HEK293 (cell line): ENCODE results near the gene RTCA.
"Not testable (repeated sequence)": the region's sequence is repeated elsewhere in the genome, so short reads cannot be mapped to it uniquely, and the experiment has no call there.

ENCODE experiments used
- GLI4 ChIP-seq: fragments of 450-650 bp; formaldehyde crosslinking; IDR thresholded peaks from 2 replicates; pipeline ENCODE4 v1.5.1; 2016; ENCODE audit warnings: missing biosample characterization, missing genetic modification characterization
- KLF1 ChIP-seq: fragments of 450-650 bp; formaldehyde crosslinking; IDR thresholded peaks from 2 replicates; pipeline ENCODE4 v1.5.1; 2016; ENCODE audit warnings: missing biosample characterization, missing genetic modification characterization
- MEIS1 ChIP-seq: sonication (generic); formaldehyde crosslinking; IDR thresholded peaks from 2 replicates; pipeline ENCODE4 v1.8.1; 2022; ENCODE audit warnings: missing genetic modification reagents, mild to moderate bottlenecking, borderline replicate concordance
- YY1 ChIP-seq: fragments of 450-650 bp; formaldehyde crosslinking; IDR thresholded peaks from 2 replicates; pipeline ENCODE4 v1.5.1; 2018; ENCODE audit warnings: missing biosample characterization, missing genetic modification characterization
- ZFP3 ChIP-seq: fragments of 450-650 bp; formaldehyde crosslinking; IDR thresholded peaks from 2 replicates; pipeline ENCODE4 v1.5.1; 2016; ENCODE audit warnings: low read depth, missing biosample characterization, missing genetic modification characterization
- ZNF266 ChIP-seq: fragments of 450-650 bp; formaldehyde crosslinking; IDR thresholded peaks from 2 replicates; pipeline ENCODE4 v1.5.1; 2016; ENCODE audit warnings: missing biosample characterization, missing genetic modification characterization, low read depth
- ZNF292 ChIP-seq: fragments of 450-650 bp; formaldehyde crosslinking; IDR thresholded peaks from 2 replicates; pipeline ENCODE4 v1.5.1; 2016; ENCODE audit warnings: low read depth, missing biosample characterization, missing genetic modification characterization, borderline replicate concordance
- ZNF670 ChIP-seq: fragments of 450-650 bp; formaldehyde crosslinking; IDR thresholded peaks from 2 replicates; pipeline ENCODE4 v1.5.1; 2016; ENCODE audit warnings: missing biosample characterization, missing genetic modification characterization, low read depth
- ZNF768 ChIP-seq: fragments of 450-650 bp; formaldehyde crosslinking; IDR thresholded peaks from 2 replicates; pipeline ENCODE4 v1.5.1; 2018; ENCODE audit warnings: missing biosample characterization, mild to moderate bottlenecking, missing genetic modification characterization
- ZSCAN16 ChIP-seq: fragments of 450-650 bp; formaldehyde crosslinking; IDR thresholded peaks from 2 replicates; pipeline ENCODE4 v1.5.1; 2016; ENCODE audit warnings: missing biosample characterization, missing genetic modification characterization
- TF ChIP-seq, protein P1 (sequence below): fragments of 450-650 bp; formaldehyde crosslinking; IDR thresholded peaks from 2 replicates; pipeline ENCODE4 v1.5.1; 2016; ENCODE audit warnings: missing biosample characterization, missing genetic modification characterization
- TF ChIP-seq, protein P2 (sequence below): sonication (generic); formaldehyde crosslinking; IDR thresholded peaks from 2 replicates; pipeline ENCODE4 v1.8.1; 2022; ENCODE audit warnings: mild to moderate bottlenecking, moderate library complexity, missing genetic modification reagents

- TF ChIP-seq, protein P1, sequence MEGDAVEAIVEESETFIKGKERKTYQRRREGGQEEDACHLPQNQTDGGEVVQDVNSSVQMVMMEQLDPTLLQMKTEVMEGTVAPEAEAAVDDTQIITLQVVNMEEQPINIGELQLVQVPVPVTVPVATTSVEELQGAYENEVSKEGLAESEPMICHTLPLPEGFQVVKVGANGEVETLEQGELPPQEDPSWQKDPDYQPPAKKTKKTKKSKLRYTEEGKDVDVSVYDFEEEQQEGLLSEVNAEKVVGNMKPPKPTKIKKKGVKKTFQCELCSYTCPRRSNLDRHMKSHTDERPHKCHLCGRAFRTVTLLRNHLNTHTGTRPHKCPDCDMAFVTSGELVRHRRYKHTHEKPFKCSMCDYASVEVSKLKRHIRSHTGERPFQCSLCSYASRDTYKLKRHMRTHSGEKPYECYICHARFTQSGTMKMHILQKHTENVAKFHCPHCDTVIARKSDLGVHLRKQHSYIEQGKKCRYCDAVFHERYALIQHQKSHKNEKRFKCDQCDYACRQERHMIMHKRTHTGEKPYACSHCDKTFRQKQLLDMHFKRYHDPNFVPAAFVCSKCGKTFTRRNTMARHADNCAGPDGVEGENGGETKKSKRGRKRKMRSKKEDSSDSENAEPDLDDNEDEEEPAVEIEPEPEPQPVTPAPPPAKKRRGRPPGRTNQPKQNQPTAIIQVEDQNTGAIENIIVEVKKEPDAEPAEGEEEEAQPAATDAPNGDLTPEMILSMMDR (tag by site-specific recombination): not testable (repeated sequence)
- TF ChIP-seq MEIS1 (CRISPR knock-in tag); ZNF292; ZNF670 (tag by site-specific recombination); GLI4 (tag by site-specific recombination); YY1 (tag by site-specific recombination); ZFP3; KLF1; ZSCAN16 (tag by site-specific recombination); ZNF768; ZNF266 (tag by site-specific recombination): not testable (repeated sequence)
- TF ChIP-seq, protein P2, sequence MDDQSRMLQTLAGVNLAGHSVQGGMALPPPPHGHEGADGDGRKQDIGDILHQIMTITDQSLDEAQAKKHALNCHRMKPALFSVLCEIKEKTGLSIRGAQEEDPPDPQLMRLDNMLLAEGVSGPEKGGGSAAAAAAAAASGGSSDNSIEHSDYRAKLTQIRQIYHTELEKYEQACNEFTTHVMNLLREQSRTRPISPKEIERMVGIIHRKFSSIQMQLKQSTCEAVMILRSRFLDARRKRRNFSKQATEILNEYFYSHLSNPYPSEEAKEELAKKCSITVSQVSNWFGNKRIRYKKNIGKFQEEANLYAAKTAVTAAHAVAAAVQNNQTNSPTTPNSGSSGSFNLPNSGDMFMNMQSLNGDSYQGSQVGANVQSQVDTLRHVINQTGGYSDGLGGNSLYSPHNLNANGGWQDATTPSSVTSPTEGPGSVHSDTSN (CRISPR knock-in tag): not testable (repeated sequence)
Observed at GRCh38 chr1:100256273-100256672, 9.7 kb upstream of the RTCA start.
